GM10266 (cell line): ENCODE measurements around the gene SUFU.

Source experiments
- DNase-seq: peaks from one replicate; pipeline ENCODE4 v3.0.0; 2012; ENCODE audit errors: extremely low spot score
- TF ChIP-seq, protein P1 (sequence below): IDR thresholded peaks from 2 replicates; pipeline ENCODE4 v1.5.1; 2012; ENCODE audit warnings: mild to moderate bottlenecking, low read depth; ENCODE audit not compliant: control insufficient read depth, insufficient read depth; ENCODE audit errors: missing control alignments

Gene SUFU

GRCh38 chr10:102646610-102647442 lies 143.1 kb downstream of the SUFU start:
- TF ChIP-seq, protein P1, sequence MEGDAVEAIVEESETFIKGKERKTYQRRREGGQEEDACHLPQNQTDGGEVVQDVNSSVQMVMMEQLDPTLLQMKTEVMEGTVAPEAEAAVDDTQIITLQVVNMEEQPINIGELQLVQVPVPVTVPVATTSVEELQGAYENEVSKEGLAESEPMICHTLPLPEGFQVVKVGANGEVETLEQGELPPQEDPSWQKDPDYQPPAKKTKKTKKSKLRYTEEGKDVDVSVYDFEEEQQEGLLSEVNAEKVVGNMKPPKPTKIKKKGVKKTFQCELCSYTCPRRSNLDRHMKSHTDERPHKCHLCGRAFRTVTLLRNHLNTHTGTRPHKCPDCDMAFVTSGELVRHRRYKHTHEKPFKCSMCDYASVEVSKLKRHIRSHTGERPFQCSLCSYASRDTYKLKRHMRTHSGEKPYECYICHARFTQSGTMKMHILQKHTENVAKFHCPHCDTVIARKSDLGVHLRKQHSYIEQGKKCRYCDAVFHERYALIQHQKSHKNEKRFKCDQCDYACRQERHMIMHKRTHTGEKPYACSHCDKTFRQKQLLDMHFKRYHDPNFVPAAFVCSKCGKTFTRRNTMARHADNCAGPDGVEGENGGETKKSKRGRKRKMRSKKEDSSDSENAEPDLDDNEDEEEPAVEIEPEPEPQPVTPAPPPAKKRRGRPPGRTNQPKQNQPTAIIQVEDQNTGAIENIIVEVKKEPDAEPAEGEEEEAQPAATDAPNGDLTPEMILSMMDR: no peak
- no peak for DNase-seq

DNA sequence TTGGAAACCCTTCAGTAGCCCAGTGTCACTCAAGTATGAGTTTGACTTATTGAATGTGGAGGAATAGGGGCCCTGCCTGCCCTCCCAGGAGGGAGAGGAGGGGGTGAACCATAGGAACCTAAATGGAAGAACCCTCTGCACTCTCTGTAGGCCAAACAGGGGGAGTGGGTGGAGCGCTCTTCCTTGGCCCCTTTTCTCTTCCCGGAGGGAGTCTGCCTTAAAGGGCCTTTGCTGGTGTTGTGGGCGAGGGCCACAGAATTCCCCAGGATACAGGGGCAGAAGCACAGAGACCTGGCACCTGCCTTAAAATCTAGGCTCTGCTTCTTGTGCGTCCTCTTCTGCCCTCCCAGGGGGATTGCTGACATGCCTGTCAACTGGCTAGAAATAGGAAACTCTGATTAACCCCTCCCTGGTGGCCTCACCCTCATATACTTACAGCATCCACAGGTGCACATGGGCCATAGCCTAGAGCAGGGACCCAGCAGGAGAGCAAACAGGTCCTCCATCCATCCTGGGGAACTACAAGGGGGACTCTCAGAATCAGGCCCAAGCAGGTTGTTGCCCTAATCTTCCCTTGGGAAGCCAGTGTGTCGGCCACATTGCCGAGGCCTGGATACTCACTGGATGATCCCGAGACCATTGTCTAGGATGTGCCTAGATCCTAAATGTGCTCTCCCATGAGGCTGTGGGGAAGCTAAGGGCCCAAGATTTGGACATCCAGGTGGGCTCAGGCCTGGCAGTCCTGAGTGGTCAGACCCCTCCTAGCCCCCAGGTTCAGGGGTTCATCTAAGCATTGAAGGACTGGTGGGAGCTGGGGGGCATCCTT lies 143.9 kb downstream of the SUFU start:
- DNase-seq: no peak
- TF ChIP-seq, protein P1: no peak

- TF ChIP-seq, protein P1: no peak
- DNase-seq: no peak
Observed at GRCh38 chr10:102648269-102648888, 144.6 kb downstream of the SUFU start.

- DNase-seq: no peak
- TF ChIP-seq, protein P1: no peak
Observed at GRCh38 chr10:102648889-102649796, 145.4 kb downstream of the SUFU start.

DNA sequence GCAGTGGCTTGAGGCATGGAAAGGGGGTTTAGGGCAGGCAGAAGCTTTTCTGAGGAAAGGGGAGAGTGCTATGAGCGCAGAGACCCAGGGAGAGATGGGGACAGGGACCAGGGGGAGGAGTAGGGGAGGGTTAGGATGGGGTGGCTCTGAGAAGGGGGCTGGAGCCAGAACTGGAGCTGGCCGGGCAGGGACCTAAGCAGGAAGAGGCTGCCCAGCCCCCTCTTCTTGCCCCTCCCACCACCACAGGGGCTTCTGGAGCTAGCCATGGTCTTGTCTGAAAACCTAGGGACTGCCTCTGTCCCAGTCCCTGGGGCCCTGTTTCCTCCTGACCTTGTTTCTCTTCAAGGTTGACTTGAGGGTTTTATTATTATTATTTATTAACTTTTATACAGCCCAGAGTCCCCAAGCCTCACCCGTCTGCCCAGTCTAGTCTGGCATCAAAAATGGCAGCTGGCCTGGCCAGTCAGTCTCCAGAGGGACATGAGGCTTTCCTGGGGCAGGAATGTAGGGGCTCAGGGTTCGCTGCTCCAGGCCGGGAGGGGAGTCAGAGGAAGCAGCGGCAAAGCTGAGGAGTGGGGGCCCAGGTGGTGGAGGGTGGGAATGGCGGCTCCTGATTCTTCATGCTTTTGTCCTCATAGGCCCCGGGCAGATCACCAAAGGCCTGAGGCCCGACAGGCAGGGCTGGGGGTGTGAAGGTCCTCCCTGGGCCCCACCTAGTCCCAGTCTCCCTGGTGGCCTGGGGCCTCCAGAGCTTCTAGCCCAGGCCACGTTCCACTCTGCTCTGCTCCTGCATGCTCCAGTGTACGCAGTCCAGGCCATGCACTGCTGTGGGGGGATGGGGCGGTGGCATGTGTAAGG lies 146.3 kb downstream of the SUFU start:
- TF ChIP-seq, protein P1: no peak
- no peak for DNase-seq
